DOHH2 (cell line): ENCODE measurements around the gene SCAF1.

ENCODE experiments used
- CTCF ChIP-seq: fragments of 200-600 bp; sonication (generic); IDR thresholded peaks from one replicate; pipeline ENCODE4 v1.5.1; 2014; ENCODE audit warnings: antibody characterized with exemption, mild to moderate bottlenecking, low read depth, low read length; ENCODE audit not compliant: poor library complexity, severe bottlenecking
- EZH2phosphoT487 ChIP-seq: fragments of 200-600 bp; sonication (generic); IDR thresholded peaks from 2 replicates; pipeline ENCODE4 v1.6.1; 2017; ENCODE audit warnings: borderline replicate concordance, mild to moderate bottlenecking, antibody characterized with exemption, low read length, moderate library complexity, mixed read lengths

GRCh38 chr19:49602806-49603205 is 39.2 kb upstream of the SCAF1 start:
- TF ChIP-seq CTCF (no peak), EZH2phosphoT487 (no peak)
